ENCODE data around the gene TESMIN.

- no peak for TF ChIP-seq EZH2 (IDR thresholded peaks at IDR 0.05; ENCODE audit: insufficient read depth, poor library complexity, severe bottlenecking)
- no peak for TF ChIP-seq EZH2phosphoT487 (IDR thresholded peaks at IDR 0.05; ENCODE audit: insufficient read depth, low read depth)
These were observed 41.2 kb upstream of the TESMIN start for GRCh38 chr11:68792400-68792966.

Measured in GM23248 (cell line).